Measurements from ENCODE around the gene BACH2.
"Not testable (repeated sequence)": the region's sequence is repeated elsewhere in the genome, so short reads cannot be mapped to it uniquely, and the experiment has no call there.

The BACH2 gene

GRCh38 chr6:90296341-90297114 lies at the start of gene BACH2:
BACH2 (minus strand) TSS chr6:90296843; CDS start chr6:90008844, 287,999 bp downstream.
- no peak within 1 kb of the TSS for H3K27ac Mint-ChIP-seq
- H3K27me3 Mint-ChIP-seq = peaks cover 75% of the 10 kb centered on the region
- H3K4me3 Mint-ChIP-seq = peak within 1 kb of the TSS; percentile 80
- H3K4me1 Mint-ChIP-seq (ENCODE audit: low read depth) = peaks cover 4% of the 10 kb centered on the region
- intact Hi-C loops (cut with micrococcal nuclease) = loop anchor here (5.0 to 10.0 kb wide), 2 partner anchors 194 to 352 kb away; no protein-coding TSS in a partner anchor
- H3K9me3 Mint-ChIP-seq = no peaks in the 10 kb centered on the region
- no peaks in the 10 kb centered on the region for H3K36me3 Mint-ChIP-seq (ENCODE audit: low read depth)

- H3K36me3 Mint-ChIP-seq (ENCODE audit: low read depth) = no peaks in the 10 kb centered on the region
- intact Hi-C loops (cut with micrococcal nuclease) = no loop called here
- H3K9me3 Mint-ChIP-seq = peaks cover 8% of the 10 kb centered on the region
- no peak overlapping the region for H3K27ac Mint-ChIP-seq
- peaks cover 8% of the 10 kb centered on the region for H3K4me1 Mint-ChIP-seq (ENCODE audit: low read depth)
- H3K4me3 Mint-ChIP-seq = no peak overlapping the region
- H3K27me3 Mint-ChIP-seq = peaks cover 8% of the 10 kb centered on the region
These were observed 46.9 kb upstream of the BACH2 start for GRCh38 chr6:90343576-90343975.

- no peaks in the 10 kb centered on the region for H3K36me3 Mint-ChIP-seq (ENCODE audit: low read depth)
- H3K27ac Mint-ChIP-seq = no peak overlapping the region
- peaks cover 1% of the 10 kb centered on the region for H3K27me3 Mint-ChIP-seq
- H3K4me3 Mint-ChIP-seq = no peak overlapping the region
- H3K4me1 Mint-ChIP-seq (ENCODE audit: low read depth) = no peaks in the 10 kb centered on the region
- H3K9me3 Mint-ChIP-seq = peaks cover 8% of the 10 kb centered on the region
- intact Hi-C loops (cut with micrococcal nuclease) = no loop called here
These were observed 41.8 kb upstream of the BACH2 start for GRCh38 chr6:90338409-90338808.

GRCh38 chr6:90336388-90336947 lies 39.8 kb upstream of the BACH2 start:
- H3K27ac Mint-ChIP-seq = no peak overlapping the region
- intact Hi-C loops (cut with micrococcal nuclease) = no loop called here
- no peak overlapping the region for H3K4me3 Mint-ChIP-seq
- no peaks in the 10 kb centered on the region for H3K4me1 Mint-ChIP-seq (ENCODE audit: low read depth)
- H3K36me3 Mint-ChIP-seq (ENCODE audit: low read depth) = no peaks in the 10 kb centered on the region
- H3K27me3 Mint-ChIP-seq = peaks cover 1% of the 10 kb centered on the region
- H3K9me3 Mint-ChIP-seq = peaks cover 17% of the 10 kb centered on the region

GRCh38 chr6:90333928-90334327 lies 37.3 kb upstream of the BACH2 start:
- Mint-ChIP-seq H3K27me3 (no peaks in the 10 kb centered on the region), H3K4me3 (no peak overlapping the region), H3K4me1 (ENCODE audit: low read depth) (no peaks in the 10 kb centered on the region), H3K36me3 (ENCODE audit: low read depth) (no peaks in the 10 kb centered on the region), H3K9me3 (peaks cover 9% of the 10 kb centered on the region), H3K27ac (no peak overlapping the region)
- intact Hi-C loops (cut with micrococcal nuclease) = no loop called here

- H3K4me3 Mint-ChIP-seq; H3K36me3 Mint-ChIP-seq (ENCODE audit: low read depth); H3K4me1 Mint-ChIP-seq (ENCODE audit: low read depth); H3K9me3 Mint-ChIP-seq; intact Hi-C loops (cut with micrococcal nuclease); H3K27ac Mint-ChIP-seq; H3K27me3 Mint-ChIP-seq: not testable (repeated sequence)
These were observed 36.4 kb upstream of the BACH2 start for GRCh38 chr6:90332978-90333543.

GRCh38 chr6:90329386-90330077 lies 32.9 kb upstream of the BACH2 start:
- Mint-ChIP-seq H3K27me3 (no peaks in the 10 kb centered on the region), H3K4me3 (no peak overlapping the region), H3K36me3 (ENCODE audit: low read depth) (no peaks in the 10 kb centered on the region), H3K27ac (no peak overlapping the region), H3K4me1 (ENCODE audit: low read depth) (no peaks in the 10 kb centered on the region), H3K9me3 (peaks cover 9% of the 10 kb centered on the region)
- intact Hi-C loops (cut with micrococcal nuclease) = no loop called here

GRCh38 chr6:90328004-90328403 lies 31.4 kb upstream of the BACH2 start:
- H3K9me3 Mint-ChIP-seq = peaks cover 7% of the 10 kb centered on the region
- H3K4me3 Mint-ChIP-seq = no peak overlapping the region
- H3K27ac Mint-ChIP-seq = no peak overlapping the region
- no peaks in the 10 kb centered on the region for H3K4me1 Mint-ChIP-seq (ENCODE audit: low read depth)
- no peaks in the 10 kb centered on the region for H3K27me3 Mint-ChIP-seq
- intact Hi-C loops (cut with micrococcal nuclease) = no loop called here
- H3K36me3 Mint-ChIP-seq (ENCODE audit: low read depth) = no peaks in the 10 kb centered on the region

- Mint-ChIP-seq H3K4me1 (ENCODE audit: low read depth) (no peaks in the 10 kb centered on the region), H3K36me3 (ENCODE audit: low read depth) (no peaks in the 10 kb centered on the region), H3K9me3 (no peaks in the 10 kb centered on the region), H3K4me3 (no peak overlapping the region), H3K27ac (no peak overlapping the region), H3K27me3 (no peaks in the 10 kb centered on the region)
- intact Hi-C loops (cut with micrococcal nuclease) = no loop called here
These were observed 29.9 kb upstream of the BACH2 start for GRCh38 chr6:90326404-90327057.

- Mint-ChIP-seq H3K4me1 (ENCODE audit: low read depth) (peaks cover 7% of the 10 kb centered on the region), H3K36me3 (ENCODE audit: low read depth) (no peaks in the 10 kb centered on the region), H3K4me3 (no peak overlapping the region), H3K9me3 (no peaks in the 10 kb centered on the region), H3K27me3 (peaks cover 5% of the 10 kb centered on the region), H3K27ac (no peak overlapping the region)
- intact Hi-C loops (cut with micrococcal nuclease) = no loop called here
These were observed 27.1 kb upstream of the BACH2 start for GRCh38 chr6:90323706-90324105.

GRCh38 chr6:90322976-90323474 lies 26.4 kb upstream of the BACH2 start:
- H3K27ac Mint-ChIP-seq = no peak overlapping the region
- H3K27me3 Mint-ChIP-seq = peaks cover 5% of the 10 kb centered on the region
- intact Hi-C loops (cut with micrococcal nuclease) = no loop called here
- H3K4me3 Mint-ChIP-seq = no peak overlapping the region
- H3K36me3 Mint-ChIP-seq (ENCODE audit: low read depth) = no peaks in the 10 kb centered on the region
- peaks cover 7% of the 10 kb centered on the region for H3K4me1 Mint-ChIP-seq (ENCODE audit: low read depth)
- H3K9me3 Mint-ChIP-seq = no peaks in the 10 kb centered on the region

GRCh38 chr6:90319979-90320685 lies 23.5 kb upstream of the BACH2 start:
- peaks cover 5% of the 10 kb centered on the region for H3K27me3 Mint-ChIP-seq
- H3K4me1 Mint-ChIP-seq (ENCODE audit: low read depth) = peaks cover 7% of the 10 kb centered on the region
- H3K4me3 Mint-ChIP-seq = no peak overlapping the region

GRCh38 chr6:90319044-90319443 lies 22.4 kb upstream of the BACH2 start:
- Mint-ChIP-seq H3K36me3 (ENCODE audit: low read depth) (no peaks in the 10 kb centered on the region), H3K4me1 (ENCODE audit: low read depth) (peaks cover 7% of the 10 kb centered on the region), H3K9me3 (no peaks in the 10 kb centered on the region), H3K27ac (no peak overlapping the region), H3K27me3 (peaks cover 5% of the 10 kb centered on the region), H3K4me3 (no peak overlapping the region)
- intact Hi-C loops (cut with micrococcal nuclease) = no loop called here

More at GRCh38 chr6:90319979-90320685, 23.5 kb upstream of the BACH2 start:
- intact Hi-C loops (cut with micrococcal nuclease) = no loop called here
- Mint-ChIP-seq H3K27ac (no peak overlapping the region), H3K9me3 (no peaks in the 10 kb centered on the region), H3K36me3 (ENCODE audit: low read depth) (no peaks in the 10 kb centered on the region)
